ENCODE measurements around the gene CFAP299.

DNA sequence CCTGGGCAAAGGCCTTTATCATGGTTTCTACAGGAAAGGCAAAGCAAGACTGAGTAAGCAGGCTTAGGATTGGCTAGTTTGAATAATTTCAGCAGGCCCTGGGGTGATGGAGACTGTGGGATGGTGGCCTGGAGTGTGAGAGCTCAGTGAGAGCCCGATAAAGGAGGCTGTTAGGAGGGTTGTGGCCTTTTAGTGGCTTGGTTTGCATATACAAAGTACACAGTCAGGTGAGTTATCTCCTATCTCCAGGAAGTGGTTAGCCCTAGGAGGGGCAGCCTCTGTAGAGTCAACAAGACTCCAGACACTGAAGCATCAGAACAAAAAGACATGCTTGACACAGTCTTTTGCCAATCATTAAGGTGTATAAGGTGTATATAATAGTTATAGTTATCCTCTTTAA is 157.2 kb downstream of the CFAP299 start:
- TF ChIP-seq, protein P1, sequence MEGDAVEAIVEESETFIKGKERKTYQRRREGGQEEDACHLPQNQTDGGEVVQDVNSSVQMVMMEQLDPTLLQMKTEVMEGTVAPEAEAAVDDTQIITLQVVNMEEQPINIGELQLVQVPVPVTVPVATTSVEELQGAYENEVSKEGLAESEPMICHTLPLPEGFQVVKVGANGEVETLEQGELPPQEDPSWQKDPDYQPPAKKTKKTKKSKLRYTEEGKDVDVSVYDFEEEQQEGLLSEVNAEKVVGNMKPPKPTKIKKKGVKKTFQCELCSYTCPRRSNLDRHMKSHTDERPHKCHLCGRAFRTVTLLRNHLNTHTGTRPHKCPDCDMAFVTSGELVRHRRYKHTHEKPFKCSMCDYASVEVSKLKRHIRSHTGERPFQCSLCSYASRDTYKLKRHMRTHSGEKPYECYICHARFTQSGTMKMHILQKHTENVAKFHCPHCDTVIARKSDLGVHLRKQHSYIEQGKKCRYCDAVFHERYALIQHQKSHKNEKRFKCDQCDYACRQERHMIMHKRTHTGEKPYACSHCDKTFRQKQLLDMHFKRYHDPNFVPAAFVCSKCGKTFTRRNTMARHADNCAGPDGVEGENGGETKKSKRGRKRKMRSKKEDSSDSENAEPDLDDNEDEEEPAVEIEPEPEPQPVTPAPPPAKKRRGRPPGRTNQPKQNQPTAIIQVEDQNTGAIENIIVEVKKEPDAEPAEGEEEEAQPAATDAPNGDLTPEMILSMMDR (IDR thresholded peaks at IDR 0.05) = no peak
- TF ChIP-seq POLR2A (IDR thresholded peaks at IDR 0.05) = no peak
- no peak for TF ChIP-seq POLR2AphosphoS5 (IDR thresholded peaks at IDR 0.05)

All from gastroesophageal sphincter (tissue), 3 donors.